NCI-H1105 treated with DMSO at 0.1 percent for 48 hours (cell line): ENCODE results near the gene NOS1AP.
"Not testable (repeated sequence)": the region's sequence is repeated elsewhere in the genome, so short reads cannot be mapped to it uniquely, and the experiment has no call there.

ENCODE experiments used
- DNase-seq: peaks from one replicate; lab custom pipeline; 2025; lab: John Stamatoyannopoulos, UW

The NOS1AP gene

DNA sequence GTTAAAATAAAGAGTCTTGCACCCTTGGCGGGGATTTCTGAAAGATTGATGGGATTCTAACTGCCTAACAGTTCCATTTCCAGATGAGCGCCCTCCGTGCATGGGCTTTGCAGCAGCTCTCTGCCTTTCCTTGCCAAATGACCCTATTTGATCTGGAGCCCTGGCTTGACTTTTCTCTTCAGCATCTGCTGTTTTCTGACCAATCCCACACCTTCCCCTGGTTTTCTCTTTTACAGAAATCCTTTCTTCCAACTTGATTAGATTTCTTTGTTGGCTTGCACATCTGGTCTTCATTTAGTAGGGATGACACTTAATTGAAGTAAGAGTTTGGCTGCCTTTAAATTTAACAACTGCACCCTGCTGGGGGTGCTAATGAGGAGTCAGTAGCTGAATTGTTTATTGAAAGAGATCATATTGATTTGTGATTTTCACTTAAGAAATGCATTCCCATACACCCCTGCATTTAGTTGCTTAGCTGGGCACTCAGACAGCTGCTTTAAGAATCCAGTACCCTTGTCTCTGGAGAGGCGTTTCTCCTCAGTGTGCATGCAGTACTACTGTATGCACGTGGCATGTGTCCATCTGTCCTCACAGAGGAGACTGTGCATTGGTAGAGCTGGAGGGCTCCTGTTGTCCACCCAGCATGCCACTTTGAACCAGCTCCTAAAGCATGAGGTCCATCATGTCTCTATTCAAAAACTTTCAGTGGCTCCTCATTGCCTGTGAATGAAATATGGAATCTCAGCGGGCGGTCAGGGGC lies 99.7 kb downstream of the NOS1AP start:
- DNase-seq, result no peak

- no peak for DNase-seq
These were observed 101.6 kb downstream of the NOS1AP start for GRCh38 chr1:162171111-162171510.

- DNase-seq, result no peak
These were observed 103.0 kb downstream of the NOS1AP start for GRCh38 chr1:162172311-162173102.

DNA sequence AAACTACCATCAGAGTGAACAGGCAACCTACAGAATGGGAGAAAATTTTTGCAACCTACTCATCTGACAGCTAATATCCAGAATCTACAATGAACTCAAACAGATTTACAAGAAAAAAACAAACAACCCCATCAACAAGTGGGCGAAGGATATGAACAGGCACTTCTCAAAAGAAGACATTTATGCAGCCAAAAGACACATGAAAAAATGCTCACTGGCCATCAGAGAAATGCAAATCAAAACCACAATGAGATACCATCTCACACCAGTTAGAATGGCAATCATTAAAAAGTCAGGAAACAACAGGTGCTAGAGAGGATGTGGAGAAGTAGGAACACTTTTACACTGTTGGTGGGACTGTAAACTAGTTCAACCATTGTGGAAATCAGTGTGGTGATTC lies 104.1 kb downstream of the NOS1AP start:
- not testable (repeated sequence) for DNase-seq

- not testable (repeated sequence) for DNase-seq
These were observed 104.5 kb downstream of the NOS1AP start for GRCh38 chr1:162174027-162174426.

- no peak for DNase-seq
These were observed 106.0 kb downstream of the NOS1AP start for GRCh38 chr1:162175379-162176081.

DNA sequence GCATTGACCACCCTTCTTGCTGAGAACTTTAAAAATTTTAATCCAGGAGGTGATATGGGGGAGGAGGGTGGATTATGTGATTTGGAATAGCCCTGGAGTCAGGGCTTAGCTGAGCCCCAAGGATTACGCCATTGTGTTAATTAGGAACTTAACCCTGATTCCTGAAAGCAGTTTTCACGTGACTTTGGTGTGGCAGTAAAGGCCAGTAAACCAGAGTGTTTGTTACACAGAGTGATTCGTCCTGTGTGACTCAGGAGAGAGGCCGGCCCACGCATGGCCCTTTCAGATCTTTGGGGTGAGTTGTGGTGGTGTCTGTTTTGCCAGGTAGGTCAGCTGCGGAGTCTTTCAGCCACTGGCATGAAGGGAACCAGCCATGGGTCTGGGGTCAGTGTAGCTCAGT lies 107.6 kb downstream of the NOS1AP start:
- DNase-seq, result no peak

- no peak for DNase-seq
These were observed 108.9 kb downstream of the NOS1AP start for GRCh38 chr1:162178432-162178831.

- DNase-seq, result no peak
These were observed 109.6 kb downstream of the NOS1AP start for GRCh38 chr1:162179121-162179520.

DNA sequence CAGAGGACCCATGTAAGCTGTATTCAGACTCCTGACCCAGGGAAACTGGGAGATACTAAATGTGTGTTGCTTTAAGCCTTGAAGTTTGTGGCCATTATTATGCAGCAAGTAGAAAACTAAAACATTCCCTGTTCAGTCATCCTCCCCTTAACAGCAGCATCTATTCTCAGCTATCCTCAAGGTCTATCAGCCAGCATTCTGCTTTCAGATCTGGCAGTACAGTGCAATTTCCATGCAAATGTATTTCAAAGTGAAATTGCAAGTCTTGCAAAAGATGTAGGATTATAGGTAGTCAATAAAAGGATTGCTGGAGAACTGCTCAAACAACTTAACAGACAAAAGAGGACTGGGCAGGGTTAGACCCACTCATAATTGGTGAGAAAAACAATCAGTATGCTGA lies 111.3 kb downstream of the NOS1AP start:
- DNase-seq, result no peak

DNA sequence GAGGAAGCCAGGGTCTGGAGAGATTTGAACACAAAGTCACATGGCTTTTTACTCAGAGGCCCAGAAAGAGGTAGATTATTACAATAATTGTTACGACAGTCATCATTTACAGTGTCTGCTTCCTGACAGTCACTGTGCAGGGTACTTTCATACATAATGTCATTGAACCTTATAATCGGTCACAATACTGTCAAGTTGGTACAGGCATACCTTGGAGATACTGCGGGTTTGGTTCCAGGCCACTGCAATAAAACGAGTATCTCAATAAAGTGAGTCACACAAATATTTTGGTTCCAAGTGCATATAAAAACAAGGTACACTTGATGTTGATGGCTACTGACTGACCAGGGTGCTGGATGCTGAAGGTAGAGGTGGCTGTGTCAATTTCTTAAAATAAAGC lies 112.6 kb downstream of the NOS1AP start:
- no peak for DNase-seq

DNA sequence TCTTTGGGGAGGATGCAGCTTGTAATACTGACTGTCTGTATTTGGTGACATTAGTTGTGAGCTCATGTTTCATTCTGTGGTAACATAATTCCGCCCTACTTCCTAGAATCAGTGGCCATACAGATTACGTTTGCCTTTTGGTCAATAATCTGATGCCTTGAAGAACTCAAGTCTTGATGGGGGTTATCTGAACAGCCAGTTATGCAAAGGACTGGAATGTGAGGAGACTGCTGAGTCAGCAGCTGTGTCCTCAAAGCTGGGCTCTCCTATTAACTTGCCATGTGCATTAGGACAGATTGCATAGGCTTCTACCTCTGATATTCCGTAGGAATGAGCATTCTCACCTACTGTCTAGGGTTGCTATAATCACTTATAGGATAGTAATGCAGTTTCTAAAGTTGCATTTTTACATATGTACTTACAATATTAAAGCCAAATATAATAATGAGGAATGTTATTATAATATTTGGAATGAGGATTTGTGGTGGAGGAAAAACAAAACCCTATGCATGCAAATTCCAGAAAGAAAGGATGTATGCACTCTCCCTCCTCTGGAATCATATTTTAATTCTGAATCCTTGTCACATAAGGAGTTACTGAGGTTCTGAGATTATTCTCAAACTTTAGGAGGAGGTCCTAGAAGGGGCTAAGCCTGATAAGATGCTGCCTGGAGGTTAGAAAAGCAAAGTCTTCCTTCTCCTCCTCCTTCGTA lies 116.0 kb downstream of the NOS1AP start:
- DNase-seq, result no peak

GRCh38 chr1:162186026-162186374 lies 116.5 kb downstream of the NOS1AP start:
- DNase-seq, result no peak

GRCh38 chr1:162186406-162186805 lies 116.9 kb downstream of the NOS1AP start:
- DNase-seq, result no peak

- no peak for DNase-seq
These were observed 118.3 kb downstream of the NOS1AP start for GRCh38 chr1:162187687-162188276.

- no peak for DNase-seq
These were observed 119.9 kb downstream of the NOS1AP start for GRCh38 chr1:162189345-162189744.

- no peak for DNase-seq
These were observed 122.2 kb downstream of the NOS1AP start for GRCh38 chr1:162191396-162192305.

DNA sequence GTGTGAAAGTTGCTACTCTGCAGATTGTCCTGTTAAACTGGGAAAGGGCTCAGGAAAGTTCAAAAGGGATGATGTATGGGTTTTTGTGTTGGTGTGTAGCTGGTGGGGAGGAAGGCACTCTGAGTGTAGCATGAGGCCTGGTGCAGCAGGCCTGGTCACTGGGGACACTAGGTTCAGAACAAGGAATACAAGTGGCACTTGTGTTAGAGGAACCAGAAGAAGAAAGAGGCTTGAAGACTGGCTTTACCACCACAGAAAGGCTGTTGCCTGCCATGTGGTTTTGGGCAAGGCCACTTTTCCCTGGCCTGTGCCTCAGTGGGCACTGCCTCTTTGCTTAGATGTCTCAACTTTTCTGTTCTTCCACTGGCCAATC lies 122.8 kb downstream of the NOS1AP start:
- DNase-seq, result no peak

DNA sequence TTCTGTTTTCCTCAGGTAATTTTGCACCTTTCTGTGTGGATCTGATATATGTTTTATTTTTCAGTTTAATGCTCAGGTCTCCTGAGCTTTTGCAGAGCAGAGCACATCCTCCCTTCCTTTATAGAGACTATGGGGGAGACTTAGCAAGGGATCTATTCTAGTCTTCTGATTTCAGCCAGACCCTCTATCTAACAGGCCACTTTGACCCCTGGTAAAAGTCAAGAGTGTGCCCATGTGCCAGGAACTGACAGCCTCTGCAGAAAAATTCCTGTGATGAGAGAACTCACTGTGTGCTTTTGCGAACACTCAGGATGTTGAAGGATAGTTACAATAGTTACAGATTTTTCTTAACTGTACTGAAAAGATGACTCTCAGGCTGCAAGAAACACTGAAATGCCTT lies 123.3 kb downstream of the NOS1AP start:
- DNase-seq, result no peak

GRCh38 chr1:162193221-162193620 lies 123.7 kb downstream of the NOS1AP start:
- DNase-seq, result no peak

DNA sequence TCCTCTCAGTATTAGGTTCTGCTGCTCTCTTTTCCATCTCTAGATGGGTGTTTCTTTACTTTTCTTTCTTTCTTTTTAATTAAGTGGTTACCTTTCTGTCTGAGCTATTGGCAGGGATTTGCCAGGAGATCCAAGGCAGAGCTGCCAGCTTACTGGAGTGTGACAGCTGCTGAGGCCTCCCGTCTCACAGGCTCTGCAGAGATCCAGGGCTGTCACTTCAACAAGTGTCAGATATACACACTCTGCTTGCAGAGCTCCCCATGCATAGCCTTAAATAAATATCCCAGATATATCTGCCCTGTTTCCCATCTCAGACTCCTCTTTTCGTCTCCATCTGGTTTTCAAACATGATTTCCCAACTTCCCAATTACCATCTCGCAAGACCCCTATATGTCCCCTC lies 124.3 kb downstream of the NOS1AP start:
- DNase-seq, result peak; percentile 59
